ENCODE data around the gene SCGB1D4.
A peak's percentile ranks its signal among the peaks of the same experiment; 100 is the strongest.
"Not testable (repeated sequence)": the region's sequence is repeated elsewhere in the genome, so short reads cannot be mapped to it uniquely, and the experiment has no call there.

The SCGB1D4 gene

GRCh38 chr11:62298975-62299374 is at the start of gene SCGB1D4:
TSS of gene SCGB1D4 (minus strand) at chr11:62299075. CDS start at chr11:62299010, 65 bp downstream.
- no peak for DNase-seq (ENCODE audit: low read depth in 2 of 2)

- DNase-seq (ENCODE audit: low read depth in 2 of 2): no peak
Measured at GRCh38 chr11:62345861-62346260, 47.0 kb upstream of the SCGB1D4 start.

GRCh38 chr11:62344210-62344609 is 45.3 kb upstream of the SCGB1D4 start:
- no peak for DNase-seq (ENCODE audit: low read depth in 2 of 2)

GRCh38 chr11:62343646-62344190 is 44.8 kb upstream of the SCGB1D4 start:
- not testable (repeated sequence) for DNase-seq (ENCODE audit: low read depth in 2 of 2)

- DNase-seq (ENCODE audit: low read depth in 2 of 2): no peak
Measured at GRCh38 chr11:62341588-62341987, 42.7 kb upstream of the SCGB1D4 start.

GRCh38 chr11:62340269-62340901 is 41.5 kb upstream of the SCGB1D4 start:
- DNase-seq (ENCODE audit: low read depth in 2 of 2): peak; percentile 17 to 44

GRCh38 chr11:62338218-62338617 is 39.3 kb upstream of the SCGB1D4 start:
- DNase-seq (ENCODE audit: low read depth in 2 of 2): no peak

GRCh38 chr11:62337303-62338181 is 38.7 kb upstream of the SCGB1D4 start, which contains the start of gene ASRGL1:
TSS of gene ASRGL1 (plus strand) at chr11:62337448. CDS start at chr11:62337978, 530 bp downstream.
- DNase-seq (ENCODE audit: low read depth in 2 of 2): peak; percentile 44 to 51

GRCh38 chr11:62336949-62337302 is 38.1 kb upstream of the SCGB1D4 start:
- not testable (repeated sequence) for DNase-seq (ENCODE audit: low read depth in 2 of 2)

GRCh38 chr11:62333768-62334167 is 34.9 kb upstream of the SCGB1D4 start:
- no peak for DNase-seq (ENCODE audit: low read depth in 2 of 2)

GRCh38 chr11:62331264-62331663 is 32.4 kb upstream of the SCGB1D4 start:
- not testable (repeated sequence) for DNase-seq (ENCODE audit: low read depth in 2 of 2)

GRCh38 chr11:62327541-62327940 is 28.7 kb upstream of the SCGB1D4 start:
- DNase-seq (ENCODE audit: low read depth in 2 of 2): not testable (repeated sequence)

- not testable (repeated sequence) for DNase-seq (ENCODE audit: low read depth in 2 of 2)
Measured at GRCh38 chr11:62326719-62327118, 27.8 kb upstream of the SCGB1D4 start.

- DNase-seq (ENCODE audit: low read depth in 2 of 2): not testable (repeated sequence)
Measured at GRCh38 chr11:62325781-62326180, 26.9 kb upstream of the SCGB1D4 start.

- DNase-seq (ENCODE audit: low read depth in 2 of 2): peak; percentile 48 to 59
Measured at GRCh38 chr11:62324731-62325556, 26.1 kb upstream of the SCGB1D4 start.

GRCh38 chr11:62322524-62322923 is 23.6 kb upstream of the SCGB1D4 start:
- no peak for DNase-seq (ENCODE audit: low read depth in 2 of 2)

GRCh38 chr11:62315431-62315830 is 16.6 kb upstream of the SCGB1D4 start:
- no peak for DNase-seq (ENCODE audit: low read depth in 2 of 2)

GRCh38 chr11:62309991-62310390 is 11.1 kb upstream of the SCGB1D4 start:
- DNase-seq (ENCODE audit: low read depth in 2 of 2): no peak

GRCh38 chr11:62307950-62308349 is 9.1 kb upstream of the SCGB1D4 start:
- DNase-seq (ENCODE audit: low read depth in 2 of 2): no peak

- no peak for DNase-seq (ENCODE audit: low read depth in 2 of 2)
Measured at GRCh38 chr11:62306227-62306626, 7.4 kb upstream of the SCGB1D4 start.

GRCh38 chr11:62295504-62295903 is 3.4 kb downstream of the SCGB1D4 start:
- DNase-seq (ENCODE audit: low read depth in 2 of 2): no peak

- DNase-seq (ENCODE audit: low read depth in 2 of 2): no peak
Measured at GRCh38 chr11:62280452-62280851, 18.4 kb downstream of the SCGB1D4 start.

All from stimulated activated CD4-positive, alpha-beta T cell treated with anti-CD3 and anti-CD28 coated beads, Interleukin-15, amount 100 ng/mL, for 48 hours (primary cell).